GM23338 (cell line): ENCODE data around the gene RFX4. TPM values are rescaled to one million over a fixed set of nuclear protein-coding genes. Genes with fewer than 3 reads are reported as not detected.

ENCODE experiments used
- ATAC-seq: fragments of 200-7000 bp; cut with Tn5 transposase; 3 replicates; pipeline ENCODE4 v1.9.1; 2020
- DNase-seq: peaks from one replicate; pipeline ENCODE4 v3.0.0-alpha.2; 2015; ENCODE audit warnings: low spot score
- H2AFZ ChIP-seq: fragments of 200-600 bp; sonication (generic); 2 replicates; pipeline ENCODE4 v1.8.0; 2016; ENCODE audit warnings: antibody characterized with exemption, mild to moderate bottlenecking, moderate library complexity
- H3F3A ChIP-seq: fragments of 200-600 bp; sonication (generic); replicated peaks from 2 replicates; pipeline ENCODE4 v1.8.0; 2017; ENCODE audit warnings: antibody characterized with exemption, mixed run types, low read depth
- H3K27ac ChIP-seq: fragments of 200-600 bp; sonication (generic); 2 replicates; pipeline ENCODE4 v1.6.1; 2016; ENCODE audit warnings: low read depth
- H3K27me3 ChIP-seq: fragments of 200-600 bp; sonication (generic); 2 replicates; pipeline ENCODE4 v1.8.0; 2016; ENCODE audit warnings: mild to moderate bottlenecking, mixed run types, moderate library complexity; ENCODE audit not compliant: insufficient read depth
- H3K36me3 ChIP-seq: fragments of 200-600 bp; sonication (generic); 2 replicates; pipeline ENCODE4 v1.8.0; 2016; ENCODE audit warnings: mild to moderate bottlenecking; ENCODE audit not compliant: insufficient read depth
- H3K4me1 ChIP-seq: fragments of 200-600 bp; sonication (generic); 2 replicates; pipeline ENCODE4 v1.8.0; 2016; ENCODE audit warnings: mild to moderate bottlenecking, moderate library complexity; ENCODE audit not compliant: insufficient read depth
- H3K4me2 ChIP-seq: fragments of 200-600 bp; sonication (generic); 2 replicates; pipeline ENCODE4 v1.7.1; 2017; ENCODE audit warnings: mixed run types
- H3K4me3 ChIP-seq: fragments of 200-600 bp; sonication (generic); 2 replicates; pipeline ENCODE4 v1.6.1; 2016; ENCODE audit warnings: mixed run types
- H3K79me2 ChIP-seq: fragments of 200-600 bp; sonication (generic); replicated peaks from 2 replicates; pipeline ENCODE4 v1.8.0; 2017; ENCODE audit warnings: mild to moderate bottlenecking; ENCODE audit not compliant: insufficient read depth
- H3K9me2 ChIP-seq: fragments of 200-600 bp; sonication (generic); 2 replicates; pipeline ENCODE4 v1.8.0; 2017; ENCODE audit not compliant: insufficient read depth
- H4K20me1 ChIP-seq: fragments of 200-600 bp; sonication (generic); replicated peaks from 2 replicates; pipeline ENCODE4 v1.8.0; 2017; ENCODE audit warnings: mild to moderate bottlenecking; ENCODE audit not compliant: insufficient read depth
- H3K27ac Mint-ChIP-seq: 2 replicates; pipeline ENCODE4 v1.8.0; 2020; ENCODE audit warnings: inconsistent platforms, mild to moderate bottlenecking, moderate library complexity, mixed read lengths
- H3K27me3 Mint-ChIP-seq: 3 replicates; pipeline ENCODE4 v1.8.0; 2022; ENCODE audit warnings: low read depth, mild to moderate bottlenecking, moderate library complexity, mixed read lengths, inconsistent platforms; ENCODE audit not compliant: insufficient read depth, poor library complexity
- H3K36me3 Mint-ChIP-seq: 3 replicates; pipeline ENCODE4 v1.8.0; 2021; ENCODE audit warnings: low read depth, mild to moderate bottlenecking, inconsistent platforms, moderate library complexity, mixed read lengths
- H3K4me1 Mint-ChIP-seq: 3 replicates; pipeline ENCODE4 v1.8.0; 2020; ENCODE audit warnings: mild to moderate bottlenecking, inconsistent platforms, mixed read lengths
- H3K4me3 Mint-ChIP-seq: 3 replicates; pipeline ENCODE4 v1.8.0; 2021; ENCODE audit warnings: moderate library complexity, mild to moderate bottlenecking, inconsistent platforms, mixed read lengths
- H3K9me3 Mint-ChIP-seq: 3 replicates; pipeline ENCODE4 v1.8.0; 2020; ENCODE audit warnings: moderate library complexity, mild to moderate bottlenecking, inconsistent platforms, mixed read lengths
- EZH2 ChIP-seq: fragments of 200-600 bp; sonication (generic); IDR thresholded peaks from one replicate; pipeline ENCODE4 v1.8.0; 2017; ENCODE audit warnings: antibody characterized with exemption, mild to moderate bottlenecking, low read depth; ENCODE audit not compliant: unreplicated experiment
- EZH2phosphoT487 ChIP-seq: fragments of 200-600 bp; sonication (generic); IDR thresholded peaks from one replicate; pipeline ENCODE4 v1.8.1; 2018; ENCODE audit warnings: antibody characterized with exemption; ENCODE audit not compliant: unreplicated experiment
- NANOG ChIP-seq: IDR thresholded peaks from 2 replicates; pipeline ENCODE4 v1.6.1; 2016; ENCODE audit warnings: antibody characterized with exemption, borderline replicate concordance
- POLR2AphosphoS5 ChIP-seq: IDR thresholded peaks from 2 replicates; pipeline ENCODE4 v1.6.1; 2016; ENCODE audit warnings: antibody characterized with exemption, low read depth
- ZNF114 ChIP-seq: fragments of 250-450 bp; sonication (Bioruptor Pico); IDR thresholded peaks from 2 replicates; pipeline ENCODE4 v1.5.0; 2020; ENCODE audit warnings: mild to moderate bottlenecking, moderate library complexity
- polyA plus RNA-seq: library from polyadenylated mRNA; unstranded; fragments of >200 nt; fragmentation: Nextera tagmentation; extraction: Ambion mirVana; gene quantifications from 2 replicates; pipeline ENCODE4 v1.2.1, GENCODE V29; 2016
- total RNA-seq: library from RNA; depleted of rRNA; stranded (reverse); fragments of >200 nt; shearing (Covaris generic); gene quantifications from 2 replicates; pipeline ENCODE4 v1.2.3, GENCODE V29; 2014
- TF ChIP-seq, protein P1 (sequence below): IDR thresholded peaks from one replicate; pipeline ENCODE4 v1.6.1; 2018; ENCODE audit warnings: antibody characterized with exemption; ENCODE audit not compliant: unreplicated experiment
- TF ChIP-seq, protein P2 (sequence below), 2 experiments: fragments of 200-600 bp in 1 of 2; sonication (generic) in 1 of 2; conservative IDR thresholded peaks; 2 replicates each; pipeline versions ENCODE4 v1.5.1 to v1.6.1; 2016 to 2017; ENCODE audit warnings: antibody characterized with exemption in 2 of 2, low read depth in 2 of 2, mild to moderate bottlenecking in 2 of 2, moderate library complexity in 1 of 2

Gene RFX4
- total and polyA plus RNA-seq, 2 experiments from 2014 or later, result 0.23 TPM; not detected in 1

DNA sequence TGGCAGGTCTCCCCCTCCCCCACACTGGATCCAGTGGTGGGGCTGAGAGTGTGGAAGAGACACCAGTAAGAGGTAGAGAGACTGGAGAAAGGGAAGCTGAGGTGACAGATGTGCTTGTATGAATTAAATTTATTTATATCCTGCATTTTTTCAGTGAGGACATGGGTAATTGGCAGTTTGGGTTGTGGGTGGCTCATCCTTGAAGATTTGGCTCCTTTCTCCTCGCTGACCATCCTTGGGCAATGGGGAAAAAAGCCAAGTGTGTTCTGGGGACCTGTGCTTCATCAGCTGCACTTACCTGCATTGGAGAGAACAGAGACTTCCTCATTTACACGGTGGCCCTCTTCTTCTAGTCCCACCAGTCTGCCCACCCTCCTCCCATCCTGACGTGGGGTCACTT is 86.4 kb downstream of the RFX4 start:
- Mint-ChIP-seq H3K4me1 (peaks cover 22% of the 10 kb centered on the region), H3K9me3 (peaks cover 8% of the 10 kb centered on the region; the same call in 2 of the 3 replicates), H3K4me3 (no peak overlapping the region), H3K27me3 (peaks cover 10% of the 10 kb centered on the region), H3K36me3 (no peaks in the 10 kb centered on the region), H3K27ac (no peak overlapping the region)
- no peak overlapping the region for H3K4me2 ChIP-seq
- no peak for ATAC-seq
- H3K27ac ChIP-seq, result no peak overlapping the region
- H4K20me1 ChIP-seq, result no peaks in the 10 kb centered on the region
- no peak for TF ChIP-seq ZNF114
- TF ChIP-seq, protein P1, sequence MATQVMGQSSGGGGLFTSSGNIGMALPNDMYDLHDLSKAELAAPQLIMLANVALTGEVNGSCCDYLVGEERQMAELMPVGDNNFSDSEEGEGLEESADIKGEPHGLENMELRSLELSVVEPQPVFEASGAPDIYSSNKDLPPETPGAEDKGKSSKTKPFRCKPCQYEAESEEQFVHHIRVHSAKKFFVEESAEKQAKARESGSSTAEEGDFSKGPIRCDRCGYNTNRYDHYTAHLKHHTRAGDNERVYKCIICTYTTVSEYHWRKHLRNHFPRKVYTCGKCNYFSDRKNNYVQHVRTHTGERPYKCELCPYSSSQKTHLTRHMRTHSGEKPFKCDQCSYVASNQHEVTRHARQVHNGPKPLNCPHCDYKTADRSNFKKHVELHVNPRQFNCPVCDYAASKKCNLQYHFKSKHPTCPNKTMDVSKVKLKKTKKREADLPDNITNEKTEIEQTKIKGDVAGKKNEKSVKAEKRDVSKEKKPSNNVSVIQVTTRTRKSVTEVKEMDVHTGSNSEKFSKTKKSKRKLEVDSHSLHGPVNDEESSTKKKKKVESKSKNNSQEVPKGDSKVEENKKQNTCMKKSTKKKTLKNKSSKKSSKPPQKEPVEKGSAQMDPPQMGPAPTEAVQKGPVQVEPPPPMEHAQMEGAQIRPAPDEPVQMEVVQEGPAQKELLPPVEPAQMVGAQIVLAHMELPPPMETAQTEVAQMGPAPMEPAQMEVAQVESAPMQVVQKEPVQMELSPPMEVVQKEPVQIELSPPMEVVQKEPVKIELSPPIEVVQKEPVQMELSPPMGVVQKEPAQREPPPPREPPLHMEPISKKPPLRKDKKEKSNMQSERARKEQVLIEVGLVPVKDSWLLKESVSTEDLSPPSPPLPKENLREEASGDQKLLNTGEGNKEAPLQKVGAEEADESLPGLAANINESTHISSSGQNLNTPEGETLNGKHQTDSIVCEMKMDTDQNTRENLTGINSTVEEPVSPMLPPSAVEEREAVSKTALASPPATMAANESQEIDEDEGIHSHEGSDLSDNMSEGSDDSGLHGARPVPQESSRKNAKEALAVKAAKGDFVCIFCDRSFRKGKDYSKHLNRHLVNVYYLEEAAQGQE, result no peak
- no peak for TF ChIP-seq POLR2AphosphoS5
- no peak for TF ChIP-seq NANOG
- TF ChIP-seq, protein P2, sequence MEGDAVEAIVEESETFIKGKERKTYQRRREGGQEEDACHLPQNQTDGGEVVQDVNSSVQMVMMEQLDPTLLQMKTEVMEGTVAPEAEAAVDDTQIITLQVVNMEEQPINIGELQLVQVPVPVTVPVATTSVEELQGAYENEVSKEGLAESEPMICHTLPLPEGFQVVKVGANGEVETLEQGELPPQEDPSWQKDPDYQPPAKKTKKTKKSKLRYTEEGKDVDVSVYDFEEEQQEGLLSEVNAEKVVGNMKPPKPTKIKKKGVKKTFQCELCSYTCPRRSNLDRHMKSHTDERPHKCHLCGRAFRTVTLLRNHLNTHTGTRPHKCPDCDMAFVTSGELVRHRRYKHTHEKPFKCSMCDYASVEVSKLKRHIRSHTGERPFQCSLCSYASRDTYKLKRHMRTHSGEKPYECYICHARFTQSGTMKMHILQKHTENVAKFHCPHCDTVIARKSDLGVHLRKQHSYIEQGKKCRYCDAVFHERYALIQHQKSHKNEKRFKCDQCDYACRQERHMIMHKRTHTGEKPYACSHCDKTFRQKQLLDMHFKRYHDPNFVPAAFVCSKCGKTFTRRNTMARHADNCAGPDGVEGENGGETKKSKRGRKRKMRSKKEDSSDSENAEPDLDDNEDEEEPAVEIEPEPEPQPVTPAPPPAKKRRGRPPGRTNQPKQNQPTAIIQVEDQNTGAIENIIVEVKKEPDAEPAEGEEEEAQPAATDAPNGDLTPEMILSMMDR (conservative IDR thresholded peaks at IDR 0.05; ENCODE audit: low read depth in 2 of 2), result no peak
- no peak for TF ChIP-seq EZH2phosphoT487
- no peak for TF ChIP-seq EZH2
- H3F3A ChIP-seq, result no peaks in the 10 kb centered on the region
- no peaks in the 10 kb centered on the region for H3K79me2 ChIP-seq
- no peak overlapping the region for H3K4me3 ChIP-seq
- H3K4me1 ChIP-seq, result peaks cover 18% of the 10 kb centered on the region
- H3K27me3 ChIP-seq, result no peaks in the 10 kb centered on the region
- DNase-seq, result no peak
- no peaks in the 10 kb centered on the region for H3K36me3 ChIP-seq
- H3K9me2 ChIP-seq, result no peaks in the 10 kb centered on the region
- H2AFZ ChIP-seq, result no peak overlapping the region

DNA sequence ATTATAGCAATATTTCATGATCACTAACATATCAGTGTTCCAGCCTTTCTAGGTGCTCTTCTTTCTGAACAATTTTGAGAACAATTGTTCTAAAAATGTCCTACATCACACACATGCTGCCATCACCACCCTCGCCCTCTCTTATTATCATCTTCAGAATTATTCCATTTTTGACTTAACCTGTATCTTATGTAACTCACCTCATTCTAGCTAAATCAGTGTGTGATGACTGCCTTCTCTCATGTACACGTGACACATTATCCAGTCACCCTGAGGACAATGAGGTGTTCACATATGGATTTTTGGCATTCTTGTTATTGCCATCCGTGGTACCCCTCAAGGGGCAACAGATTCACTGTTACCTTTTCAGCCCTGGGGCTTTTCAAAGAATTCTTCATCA is 87.3 kb downstream of the RFX4 start:
- H3K27ac Mint-ChIP-seq, result no peak overlapping the region
- H3K4me2 ChIP-seq, result no peak overlapping the region
- no peaks in the 10 kb centered on the region for H3K79me2 ChIP-seq
- H3K27me3 ChIP-seq, result no peaks in the 10 kb centered on the region
- peaks cover 18% of the 10 kb centered on the region for H3K4me1 ChIP-seq
- H4K20me1 ChIP-seq, result no peaks in the 10 kb centered on the region
- no peaks in the 10 kb centered on the region for H3K36me3 Mint-ChIP-seq
- peaks cover 10% of the 10 kb centered on the region for H3K27me3 Mint-ChIP-seq
- no peaks in the 10 kb centered on the region for H3F3A ChIP-seq
- no peak overlapping the region for H2AFZ ChIP-seq
- ATAC-seq, result no peak
- H3K4me3 Mint-ChIP-seq, result no peak overlapping the region
- no peaks in the 10 kb centered on the region for H3K9me3 Mint-ChIP-seq
- H3K4me3 ChIP-seq, result no peak overlapping the region
- no peaks in the 10 kb centered on the region for H3K36me3 ChIP-seq
- no peak overlapping the region for H3K27ac ChIP-seq
- peaks cover 22% of the 10 kb centered on the region for H3K4me1 Mint-ChIP-seq
- no peak for DNase-seq
- no peaks in the 10 kb centered on the region for H3K9me2 ChIP-seq
- TF ChIP-seq, protein P1, result no peak
- TF ChIP-seq POLR2AphosphoS5, result no peak
- TF ChIP-seq NANOG, result no peak
